ENCODE data around the gene PRAC2.

GRCh38 chr17:48733632-48734328, 10.8 kb downstream of the PRAC2 start:
- no peak for TF ChIP-seq POLR2A (IDR thresholded peaks at IDR 0.05; ENCODE audit: low read depth, low read length)
- TF ChIP-seq POLR2AphosphoS5 (IDR thresholded peaks at IDR 0.05; ENCODE audit: low read depth, low read length): no peak
- no peak for TF ChIP-seq TAF1 (IDR thresholded peaks at IDR 0.05; ENCODE audit: low read depth, low read length)
- TF ChIP-seq PAX5 (IDR thresholded peaks at IDR 0.05; ENCODE audit: insufficient read depth, low read length, severe bottlenecking): no peak
- no peak for TF ChIP-seq SPI1 (IDR thresholded peaks at IDR 0.05; ENCODE audit: low read depth, low read length)

Measured in GM12891 (cell line).